Erythroblast (primary cell): ENCODE results near the gene DHRS1.

Experiments
- DNase-seq, 2 experiments: peaks; one replicate each; lab custom pipeline; 2025; lab: John Stamatoyannopoulos, UW
- GATA1 ChIP-seq: IDR thresholded peaks from 2 replicates; pipeline ENCODE4 v1.6.1; 2011; ENCODE audit warnings: low read depth, mild to moderate bottlenecking, control low read depth, low read length, moderate library complexity
- POLR2A ChIP-seq: IDR thresholded peaks from 2 replicates; pipeline ENCODE4 v1.6.1; 2011; ENCODE audit warnings: mild to moderate bottlenecking, low read length

The DHRS1 gene

DNA sequence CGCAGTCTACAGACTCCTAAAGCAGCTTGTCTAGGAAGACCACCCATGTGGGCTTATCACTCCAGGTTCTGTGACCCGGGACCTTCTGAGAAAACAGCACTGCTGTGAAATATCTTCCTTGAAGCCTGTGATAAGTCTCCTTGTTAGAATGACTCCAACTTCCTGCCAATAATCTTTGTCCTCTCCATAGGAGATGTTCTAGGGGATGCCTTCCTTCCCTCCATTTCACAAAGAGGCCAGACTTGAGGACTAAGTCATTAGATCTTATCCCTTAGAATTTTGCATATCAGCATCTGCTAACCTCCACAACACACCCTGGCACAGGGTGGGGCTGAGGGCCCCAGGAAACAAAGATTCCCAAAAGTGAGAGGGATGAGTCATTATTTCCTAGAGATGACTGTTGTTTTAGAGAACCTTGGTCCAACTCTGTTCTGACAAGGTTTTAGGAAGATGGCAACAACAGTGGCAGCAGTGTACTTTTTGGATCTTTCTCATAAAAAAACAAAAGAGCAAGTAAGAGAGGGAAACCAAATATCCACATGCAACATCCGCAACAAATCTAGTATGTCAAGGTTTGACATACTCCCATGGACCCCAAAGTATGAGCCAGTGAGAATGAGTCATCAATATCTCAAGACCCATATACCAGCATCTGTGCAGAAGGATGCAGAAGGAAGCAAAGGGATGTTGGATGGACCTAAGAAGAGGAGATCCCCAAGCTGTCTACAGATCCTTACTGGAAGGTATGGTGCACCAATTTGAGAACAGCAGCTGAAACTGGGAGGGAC lies 17.8 kb upstream of the DHRS1 start:
- TF ChIP-seq POLR2A (no peak), GATA1 (no peak)
- no peak for DNase-seq

DNA sequence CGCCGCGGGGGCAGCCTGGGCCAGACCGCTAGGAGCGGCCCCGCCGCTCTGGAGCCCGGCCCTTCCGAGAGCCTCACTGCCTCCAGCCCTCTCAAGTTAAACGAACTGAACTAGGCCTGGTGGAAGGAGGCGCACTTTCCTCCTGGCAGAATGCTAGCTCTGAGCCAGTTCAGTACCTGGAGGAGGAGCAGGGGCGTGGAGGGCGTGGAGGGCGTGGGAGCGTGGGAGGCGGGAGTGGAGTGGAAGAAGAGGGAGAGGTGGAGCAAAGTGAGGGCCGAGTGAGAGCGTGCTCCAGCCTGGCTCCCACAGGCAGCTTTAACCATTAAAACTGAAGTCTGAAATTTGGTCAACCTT lies 17.0 kb upstream of the DHRS1 start:
- TF ChIP-seq GATA1 (no peak), POLR2A (no peak)
- no peak for DNase-seq

DNA sequence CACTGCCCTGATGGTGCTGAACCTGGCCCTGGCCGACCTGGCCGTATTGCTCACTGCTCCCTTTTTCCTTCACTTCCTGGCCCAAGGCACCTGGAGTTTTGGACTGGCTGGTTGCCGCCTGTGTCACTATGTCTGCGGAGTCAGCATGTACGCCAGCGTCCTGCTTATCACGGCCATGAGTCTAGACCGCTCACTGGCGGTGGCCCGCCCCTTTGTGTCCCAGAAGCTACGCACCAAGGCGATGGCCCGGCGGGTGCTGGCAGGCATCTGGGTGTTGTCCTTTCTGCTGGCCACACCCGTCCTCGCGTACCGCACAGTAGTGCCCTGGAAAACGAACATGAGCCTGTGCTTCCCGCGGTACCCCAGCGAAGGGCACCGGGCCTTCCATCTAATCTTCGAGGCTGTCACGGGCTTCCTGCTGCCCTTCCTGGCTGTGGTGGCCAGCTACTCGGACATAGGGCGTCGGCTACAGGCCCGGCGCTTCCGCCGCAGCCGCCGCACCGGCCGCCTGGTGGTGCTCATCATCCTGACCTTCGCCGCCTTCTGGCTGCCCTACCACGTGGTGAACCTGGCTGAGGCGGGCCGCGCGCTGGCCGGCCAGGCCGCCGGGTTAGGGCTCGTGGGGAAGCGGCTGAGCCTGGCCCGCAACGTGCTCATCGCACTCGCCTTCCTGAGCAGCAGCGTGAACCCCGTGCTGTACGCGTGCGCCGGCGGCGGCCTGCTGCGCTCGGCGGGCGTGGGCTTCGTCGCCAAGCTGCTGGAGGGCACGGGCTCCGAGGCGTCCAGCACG lies 16.4 kb upstream of the DHRS1 start:
- TF ChIP-seq POLR2A (no peak), GATA1 (no peak)
- peak; percentile 55 to 61 for DNase-seq

DNA sequence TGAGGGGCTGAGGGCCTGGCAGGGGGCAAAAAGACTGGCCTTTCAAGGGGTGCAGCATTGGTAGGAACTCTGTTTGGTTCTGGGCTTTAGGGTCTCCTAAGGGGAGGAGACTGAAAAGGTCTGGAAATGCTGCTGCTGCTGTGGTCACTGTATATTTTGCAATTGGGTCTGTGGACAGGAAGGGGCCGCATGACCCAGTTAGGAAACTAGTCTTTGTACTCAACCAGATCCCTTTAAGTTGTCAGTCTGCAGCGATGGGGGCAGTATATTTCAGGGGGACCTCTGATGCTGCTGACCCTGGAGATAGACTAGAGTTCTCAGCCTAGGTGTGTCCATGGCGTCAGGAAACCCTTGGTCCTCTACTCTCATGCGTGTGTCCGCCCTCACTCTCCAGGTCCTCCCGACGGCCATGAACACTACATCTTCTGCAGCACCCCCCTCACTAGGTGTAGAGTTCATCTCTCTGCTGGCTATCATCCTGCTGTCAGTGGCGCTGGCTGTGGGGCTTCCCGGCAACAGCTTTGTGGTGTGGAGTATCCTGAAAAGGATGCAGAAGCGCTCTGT lies 15.7 kb upstream of the DHRS1 start:
- no peak for DNase-seq
- TF ChIP-seq GATA1 (no peak), POLR2A (no peak)

DNA sequence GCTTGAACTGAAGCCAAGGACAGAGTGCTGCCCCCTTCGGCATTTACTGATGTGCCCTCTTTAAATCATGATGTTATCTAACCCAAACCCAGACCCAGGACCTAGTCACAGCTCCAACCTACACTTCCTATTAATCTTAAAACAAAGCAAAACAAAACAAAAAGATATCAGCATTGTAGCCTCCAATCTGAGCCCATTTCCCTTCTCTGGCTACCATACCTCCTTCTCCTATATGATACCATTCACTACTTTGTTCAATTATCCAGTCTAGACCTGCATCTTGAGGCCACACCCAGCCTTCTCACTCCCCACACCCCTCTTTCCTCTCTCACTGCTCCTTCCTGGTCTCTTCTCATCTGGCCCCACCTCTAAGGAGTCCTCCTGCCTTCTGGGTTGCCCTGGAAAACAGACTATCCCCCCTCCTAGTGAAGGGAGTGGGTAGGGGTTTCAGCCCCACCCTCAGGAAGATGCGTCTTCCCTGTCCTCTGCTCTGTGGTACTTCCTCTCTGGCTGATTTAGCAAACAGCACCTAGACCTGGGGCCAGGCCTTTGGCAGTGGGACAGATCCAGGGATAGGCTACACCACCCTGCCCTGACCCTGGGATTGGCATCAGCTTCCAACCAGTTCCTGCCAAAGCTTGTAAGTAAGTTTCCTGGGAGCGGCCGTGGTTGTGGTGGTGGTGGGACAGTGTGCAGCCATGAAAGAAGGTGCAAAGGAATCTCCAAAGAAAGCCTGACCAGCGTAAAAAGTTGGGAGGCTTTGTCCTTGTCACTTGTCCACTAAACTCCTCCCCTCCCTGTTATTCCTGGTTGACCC lies 15.0 kb upstream of the DHRS1 start:
- no peak for DNase-seq
- no peak for TF ChIP-seq POLR2A
- no peak for TF ChIP-seq GATA1

DNA sequence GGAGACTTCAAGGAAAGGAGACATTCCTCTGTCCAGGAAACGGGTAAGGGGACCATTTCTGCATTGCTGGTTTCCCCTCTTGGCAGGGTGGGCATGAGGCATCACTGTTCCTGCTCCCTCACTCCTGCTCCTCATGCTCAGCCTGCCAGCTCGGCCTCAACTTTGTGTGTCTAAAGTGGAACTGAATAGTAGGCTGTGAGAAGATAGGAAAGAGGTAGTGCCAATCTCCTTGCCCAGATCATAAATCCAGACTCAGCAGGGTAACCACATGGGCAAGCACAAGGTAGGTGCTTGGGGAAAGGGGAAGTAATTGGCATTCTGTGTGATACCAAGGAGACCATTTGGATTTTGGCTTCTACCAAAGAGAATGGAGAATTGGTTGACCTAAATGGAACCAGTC lies 14.3 kb upstream of the DHRS1 start:
- TF ChIP-seq POLR2A (no peak), GATA1 (no peak)

DNA sequence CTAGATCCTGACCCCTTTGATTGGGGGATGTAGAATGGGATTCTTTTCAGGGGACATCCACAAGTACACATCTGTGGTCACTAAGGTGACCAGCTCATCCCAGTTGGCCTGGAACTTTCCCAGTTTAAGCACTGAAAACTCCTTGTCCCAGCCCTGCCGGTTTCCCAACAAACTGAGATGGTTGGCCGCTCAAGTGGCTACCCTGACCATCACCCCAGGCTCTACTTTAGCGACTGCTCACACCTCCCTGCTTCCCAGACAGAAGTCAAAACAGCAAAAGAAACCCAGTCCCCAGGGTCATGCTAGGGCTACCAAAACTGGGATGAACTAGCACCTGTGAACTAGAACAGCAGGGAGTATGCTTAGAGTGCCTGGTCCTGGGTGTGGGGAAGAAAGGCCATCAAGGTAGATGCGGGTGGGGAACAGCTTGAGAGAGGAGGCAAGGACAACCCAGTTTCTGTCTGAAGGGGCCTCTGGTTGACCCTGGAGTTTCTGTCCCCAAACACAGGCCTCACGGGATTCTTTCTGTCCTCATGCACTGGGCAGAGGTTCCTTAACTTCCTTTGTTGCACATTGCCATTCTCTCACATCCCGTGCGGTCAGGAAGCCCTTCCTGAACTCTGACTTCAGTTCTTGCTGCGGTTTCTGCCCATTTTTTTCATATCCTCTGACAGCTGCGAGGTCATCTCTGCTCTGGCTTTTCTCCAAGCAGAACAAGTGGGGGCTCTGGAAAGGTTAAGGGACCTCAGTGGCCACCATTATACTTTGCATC lies 13.3 kb upstream of the DHRS1 start:
- DNase-seq, result no peak
- no peak for TF ChIP-seq GATA1
- no peak for TF ChIP-seq POLR2A

More for the DNA sequence above, 14.3 kb upstream of the DHRS1 start:
- DNase-seq, result no peak

DNA sequence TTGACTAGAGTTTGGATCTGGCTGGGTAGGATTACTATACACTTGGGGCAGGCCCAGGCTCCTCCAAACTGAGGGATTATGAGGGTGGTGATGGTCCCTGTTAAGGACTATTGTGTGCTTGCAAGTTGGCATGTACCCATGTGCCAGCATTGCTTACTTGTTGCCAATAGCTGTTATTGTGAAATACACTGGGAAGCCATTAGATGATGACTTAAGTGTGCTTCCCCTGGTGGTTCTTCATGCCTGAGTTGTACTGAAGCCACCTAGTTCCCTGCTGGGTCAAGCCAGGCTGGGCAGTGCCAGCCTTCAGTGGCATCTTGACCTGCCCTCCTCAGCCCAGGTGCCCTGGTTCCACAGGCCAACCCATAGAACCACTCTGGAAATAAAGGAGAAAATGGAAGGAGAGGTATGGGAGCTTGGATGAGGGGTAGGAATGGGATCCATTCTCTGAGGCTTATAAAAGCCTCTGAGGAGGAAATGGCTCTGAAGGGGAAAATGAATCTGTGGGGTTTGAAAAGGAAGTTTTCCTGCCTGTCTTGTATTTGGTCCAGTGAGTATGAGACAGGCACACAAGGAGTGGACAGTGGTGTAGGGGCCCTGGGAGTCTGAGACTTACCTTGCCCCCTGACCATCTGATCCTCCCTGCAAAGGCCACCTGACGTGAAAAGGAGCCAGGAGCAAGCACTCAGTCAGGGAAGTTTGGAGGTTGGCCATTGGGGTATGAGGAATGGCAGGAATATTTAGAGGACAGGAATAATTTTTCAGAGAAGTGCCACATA lies 12.4 kb upstream of the DHRS1 start:
- no peak for DNase-seq
- TF ChIP-seq POLR2A, result no peak
- no peak for TF ChIP-seq GATA1

DNA sequence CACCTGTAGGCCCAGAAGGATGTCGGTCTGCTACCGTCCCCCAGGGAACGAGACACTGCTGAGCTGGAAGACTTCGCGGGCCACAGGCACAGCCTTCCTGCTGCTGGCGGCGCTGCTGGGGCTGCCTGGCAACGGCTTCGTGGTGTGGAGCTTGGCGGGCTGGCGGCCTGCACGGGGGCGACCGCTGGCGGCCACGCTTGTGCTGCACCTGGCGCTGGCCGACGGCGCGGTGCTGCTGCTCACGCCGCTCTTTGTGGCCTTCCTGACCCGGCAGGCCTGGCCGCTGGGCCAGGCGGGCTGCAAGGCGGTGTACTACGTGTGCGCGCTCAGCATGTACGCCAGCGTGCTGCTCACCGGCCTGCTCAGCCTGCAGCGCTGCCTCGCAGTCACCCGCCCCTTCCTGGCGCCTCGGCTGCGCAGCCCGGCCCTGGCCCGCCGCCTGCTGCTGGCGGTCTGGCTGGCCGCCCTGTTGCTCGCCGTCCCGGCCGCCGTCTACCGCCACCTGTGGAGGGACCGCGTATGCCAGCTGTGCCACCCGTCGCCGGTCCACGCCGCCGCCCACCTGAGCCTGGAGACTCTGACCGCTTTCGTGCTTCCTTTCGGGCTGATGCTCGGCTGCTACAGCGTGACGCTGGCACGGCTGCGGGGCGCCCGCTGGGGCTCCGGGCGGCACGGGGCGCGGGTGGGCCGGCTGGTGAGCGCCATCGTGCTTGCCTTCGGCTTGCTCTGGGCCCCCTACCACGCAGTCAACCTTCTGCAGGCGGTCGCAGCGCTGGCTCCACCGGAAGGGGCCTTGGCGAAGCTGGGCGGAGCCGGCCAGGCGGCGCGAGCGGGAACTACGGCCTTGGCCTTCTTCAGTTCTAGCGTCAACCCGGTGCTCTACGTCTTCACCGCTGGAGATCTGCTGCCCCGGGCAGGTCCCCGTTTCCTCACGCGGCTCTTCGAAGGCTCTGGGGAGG lies 11.3 kb upstream of the DHRS1 start, which contains the start of gene LTB4R:
Gene LTB4R (plus strand): TSS at position 857 of the 959 bp plus-strand sequence. CDS start 4,150 bp downstream, outside the sequence.
- peak; percentile 86 for DNase-seq

DNA sequence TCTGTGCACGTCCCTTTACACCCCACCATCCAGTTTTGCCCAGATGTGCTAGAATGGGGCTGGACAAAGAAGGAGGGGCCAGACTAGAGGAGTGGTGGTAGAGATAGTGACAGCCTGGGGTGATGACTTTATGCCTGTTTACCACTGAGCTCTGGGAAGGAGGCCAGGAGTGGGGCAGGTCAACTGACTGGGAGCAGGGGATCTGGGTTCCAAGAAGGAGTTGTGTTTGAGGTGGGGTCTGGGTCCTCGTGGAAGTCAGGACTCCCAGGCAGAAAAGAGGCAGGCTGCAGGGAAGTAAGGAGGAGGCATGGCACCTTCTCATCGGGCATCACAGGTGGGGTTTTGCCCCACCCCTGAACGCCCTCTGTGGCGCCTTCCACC lies 10.7 kb upstream of the DHRS1 start:
- DNase-seq, result peak; percentile 86 to 88
- TF ChIP-seq GATA1, result no peak
- peak; percentile 57 for TF ChIP-seq POLR2A

More for the DNA sequence above, 11.3 kb upstream of the DHRS1 start, which contains the start of gene LTB4R:
- TF ChIP-seq POLR2A, result peak; percentile 57
- TF ChIP-seq GATA1, result no peak
